HepG2 (cell line): Measurements from ENCODE around the gene SAPCD2. TPM values are rescaled to one million over a fixed set of nuclear protein-coding genes. Genes with fewer than 3 reads are reported as not detected.

Experiments used
- CREM ChIP-seq, 2 experiments: sonication (generic) in 1 of 2; formaldehyde crosslinking in 1 of 2; IDR thresholded peaks; 2 replicates each; pipeline versions ENCODE4 v1.4.0 to v1.6.1; 2016 to 2020; ENCODE audit warnings: antibody characterized with exemption in 1 of 2, mild to moderate bottlenecking in 1 of 2, missing genetic modification reagents in 1 of 2
- HNF4A ChIP-seq: sonication (generic); formaldehyde crosslinking; IDR thresholded peaks from 2 replicates; pipeline ENCODE4 v1.4.0; 2020; ENCODE audit warnings: missing genetic modification reagents
- IKZF4 ChIP-seq: sonication (generic); formaldehyde crosslinking; IDR thresholded peaks from 2 replicates; pipeline ENCODE4 v1.5.1; 2020; ENCODE audit warnings: borderline replicate concordance, mild to moderate bottlenecking, low read depth, missing genetic modification reagents; ENCODE audit errors: not compliant biosample characterization
- LRRFIP1 ChIP-seq: sonication (generic); formaldehyde crosslinking; conservative IDR thresholded peaks from 2 replicates; pipeline ENCODE4 v1.4.0; 2020; ENCODE audit warnings: missing genetic modification reagents
- MTF1 ChIP-seq: sonication (generic); formaldehyde crosslinking; IDR thresholded peaks from 2 replicates; pipeline ENCODE4 v1.5.0; 2020; ENCODE audit warnings: missing genetic modification reagents
- NFIC ChIP-seq: IDR thresholded peaks from 2 replicates; pipeline ENCODE4 v1.6.1; 2012; ENCODE audit warnings: mild to moderate bottlenecking, low read length, inconsistent platforms
- NPAS2 ChIP-seq: sonication (generic); formaldehyde crosslinking; IDR thresholded peaks from 2 replicates; pipeline ENCODE4 v1.8.0; 2022; ENCODE audit warnings: mild to moderate bottlenecking, missing genetic modification reagents, borderline replicate concordance
- PAXIP1 ChIP-seq: sonication (generic); formaldehyde crosslinking; conservative IDR thresholded peaks from 2 replicates; pipeline ENCODE4 v1.4.0; 2020; ENCODE audit warnings: mild to moderate bottlenecking, missing genetic modification reagents, moderate library complexity
- PPARG ChIP-seq: conservative IDR thresholded peaks from 2 replicates; pipeline ENCODE4 v1.6.1; 2016; ENCODE audit warnings: missing biosample characterization, missing genetic modification reagents
- SOX6 ChIP-seq, 2 experiments: fragments of 450-650 bp in 1 of 2; sonication (generic) in 1 of 2; formaldehyde crosslinking in 1 of 2; IDR thresholded peaks; 2 replicates each; pipeline versions ENCODE4 v1.4.0 to v1.6.1; 2017 to 2020; ENCODE audit warnings: antibody characterized with exemption in 1 of 2, mild to moderate bottlenecking in 1 of 2, missing genetic modification reagents in 1 of 2
- SYNCRIP ChIP-seq: fragments of 200-400 bp; formaldehyde crosslinking; IDR thresholded peaks from 2 replicates; pipeline ENCODE4 v1.6.1; 2018; ENCODE audit warnings: mild to moderate bottlenecking, low read depth, low read length; ENCODE audit not compliant: insufficient read depth
- ZBTB8A ChIP-seq: sonication (generic); formaldehyde crosslinking; IDR thresholded peaks from 2 replicates; pipeline ENCODE4 v1.4.0; 2020; ENCODE audit warnings: mild to moderate bottlenecking, low read depth, missing genetic modification reagents, borderline replicate concordance
- ZNF652 ChIP-seq: IDR thresholded peaks from 2 replicates; pipeline ENCODE4 v1.6.1; 2016; ENCODE audit warnings: low read depth, borderline replicate concordance
- polyA plus RNA-seq, 8 experiments: library from polyadenylated mRNA; depleted of rRNA in 3 of 8; stranded (reverse) in 7 of 8; unstranded in 1 of 8; fragments of >200 nt; fragmentation: Illumina TruSeq in 4 of 8; extraction: Trizol in 4 of 8; gene quantifications; 2 replicates each; pipeline versions ENCODE4 v1.2.1 to v1.2.3, GENCODE V29; 2011 to 2016; ENCODE audit warnings: low read depth in 4 of 8, missing spikeins in 1 of 8, mixed read lengths in 1 of 8; ENCODE audit not compliant: insufficient read depth in 1 of 8
- total RNA-seq, 5 experiments: library from RNA; depleted of rRNA; stranded (reverse); fragments of >200 nt; fragmentation: Illumina TruSeq; extraction: Trizol; gene quantifications; 2 replicates each; pipeline ENCODE4 v1.2.3, GENCODE V29; 2016; ENCODE audit warnings: low read depth in 1 of 5
- TF ChIP-seq, protein P1 (sequence below): fragments of 450-650 bp; IDR thresholded peaks from 2 replicates; pipeline ENCODE4 v1.6.1; 2017; ENCODE audit warnings: mild to moderate bottlenecking

Gene SAPCD2
- total and polyA plus RNA-seq, 2 of the 13 experiments (the other 11 are each of a cell fraction or from before 2014, with no cell fraction given), result 21.9 to 42.8 TPM

GRCh38 chr9:137110911-137111787 is 40.8 kb upstream of the SAPCD2 start (continued):
- TF ChIP-seq, protein P1, sequence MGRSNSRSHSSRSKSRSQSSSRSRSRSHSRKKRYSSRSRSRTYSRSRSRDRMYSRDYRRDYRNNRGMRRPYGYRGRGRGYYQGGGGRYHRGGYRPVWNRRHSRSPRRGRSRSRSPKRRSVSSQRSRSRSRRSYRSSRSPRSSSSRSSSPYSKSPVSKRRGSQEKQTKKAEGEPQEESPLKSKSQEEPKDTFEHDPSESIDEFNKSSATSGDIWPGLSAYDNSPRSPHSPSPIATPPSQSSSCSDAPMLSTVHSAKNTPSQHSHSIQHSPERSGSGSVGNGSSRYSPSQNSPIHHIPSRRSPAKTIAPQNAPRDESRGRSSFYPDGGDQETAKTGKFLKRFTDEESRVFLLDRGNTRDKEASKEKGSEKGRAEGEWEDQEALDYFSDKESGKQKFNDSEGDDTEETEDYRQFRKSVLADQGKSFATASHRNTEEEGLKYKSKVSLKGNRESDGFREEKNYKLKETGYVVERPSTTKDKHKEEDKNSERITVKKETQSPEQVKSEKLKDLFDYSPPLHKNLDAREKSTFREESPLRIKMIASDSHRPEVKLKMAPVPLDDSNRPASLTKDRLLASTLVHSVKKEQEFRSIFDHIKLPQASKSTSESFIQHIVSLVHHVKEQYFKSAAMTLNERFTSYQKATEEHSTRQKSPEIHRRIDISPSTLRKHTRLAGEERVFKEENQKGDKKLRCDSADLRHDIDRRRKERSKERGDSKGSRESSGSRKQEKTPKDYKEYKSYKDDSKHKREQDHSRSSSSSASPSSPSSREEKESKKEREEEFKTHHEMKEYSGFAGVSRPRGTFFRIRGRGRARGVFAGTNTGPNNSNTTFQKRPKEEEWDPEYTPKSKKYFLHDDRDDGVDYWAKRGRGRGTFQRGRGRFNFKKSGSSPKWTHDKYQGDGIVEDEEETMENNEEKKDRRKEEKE, result no peak
- TF ChIP-seq NPAS2 (CRISPR knock-in tag) (no peak), IKZF4 (CRISPR knock-in tag) (no peak), ZBTB8A (CRISPR knock-in tag) (no peak), NFIC (no peak), HNF4A (CRISPR knock-in tag) (peak; percentile 46), CREM (IDR thresholded peaks at IDR 0.05) (0 out of 2 replicates have a peak, but pooled peaks have one; percentile 12), CREM (CRISPR knock-in tag; IDR thresholded peaks at IDR 0.05) (no peak), LRRFIP1 (CRISPR knock-in tag) (no peak), SYNCRIP (no peak), SOX6 (IDR thresholded peaks at IDR 0.05) (no peak), SOX6 (CRISPR knock-in tag; IDR thresholded peaks at IDR 0.05) (peak; percentile 45; the same call in 1 of the 2 replicates), MTF1 (CRISPR knock-in tag) (no peak), ZNF652 (CRISPR knock-in tag) (no peak), PPARG (CRISPR knock-in tag) (peak; percentile 85), PAXIP1 (CRISPR knock-in tag) (peak; percentile 76)
